Measurements from ENCODE around the gene SRRM1. TPM values are rescaled to one million over a fixed set of nuclear protein-coding genes. Genes with fewer than 3 reads are reported as not detected.

The SRRM1 gene
- total RNA-seq, 4 donors from 2014 or later, result 28.5 to 59.8 (median 40.2) TPM

DNA sequence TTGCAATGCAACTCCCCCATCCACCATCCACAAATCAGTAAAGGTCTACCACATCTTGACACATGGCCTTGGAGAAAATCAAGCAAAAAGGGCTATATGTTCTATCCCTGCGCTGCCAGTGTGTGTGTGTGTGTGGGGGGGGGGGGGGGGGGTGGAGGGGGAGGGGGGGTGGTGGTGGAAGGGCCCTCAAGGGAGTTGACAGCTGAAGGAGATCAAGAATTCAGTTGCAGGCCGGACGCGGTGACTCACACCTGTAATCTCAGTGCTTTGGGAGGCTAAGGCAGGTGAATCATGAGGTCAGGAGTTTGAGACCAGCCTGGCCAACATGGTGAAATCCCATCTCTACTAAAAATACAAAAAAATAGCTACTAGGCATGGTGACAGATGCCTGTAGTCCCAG, 64.6 kb downstream of the SRRM1 start:
- no peaks in the 10 kb centered on the region for H3K9me3 ChIP-seq
- H3K27ac ChIP-seq, result no peak overlapping the region
- ATAC-seq (no peak), DNase-seq (no peak)
- H3K27me3 ChIP-seq, result no peaks in the 10 kb centered on the region
- intact Hi-C loops (cut with DNase I; ENCODE audit: low total_unique reads) (no loop called here), in situ Hi-C loops (cut with MboI; ENCODE audit: low sequenced_read_pairs in 4 of 4) (no loop called here)
- H3K36me3 ChIP-seq, result no peaks in the 10 kb centered on the region
- TF ChIP-seq, protein P1, sequence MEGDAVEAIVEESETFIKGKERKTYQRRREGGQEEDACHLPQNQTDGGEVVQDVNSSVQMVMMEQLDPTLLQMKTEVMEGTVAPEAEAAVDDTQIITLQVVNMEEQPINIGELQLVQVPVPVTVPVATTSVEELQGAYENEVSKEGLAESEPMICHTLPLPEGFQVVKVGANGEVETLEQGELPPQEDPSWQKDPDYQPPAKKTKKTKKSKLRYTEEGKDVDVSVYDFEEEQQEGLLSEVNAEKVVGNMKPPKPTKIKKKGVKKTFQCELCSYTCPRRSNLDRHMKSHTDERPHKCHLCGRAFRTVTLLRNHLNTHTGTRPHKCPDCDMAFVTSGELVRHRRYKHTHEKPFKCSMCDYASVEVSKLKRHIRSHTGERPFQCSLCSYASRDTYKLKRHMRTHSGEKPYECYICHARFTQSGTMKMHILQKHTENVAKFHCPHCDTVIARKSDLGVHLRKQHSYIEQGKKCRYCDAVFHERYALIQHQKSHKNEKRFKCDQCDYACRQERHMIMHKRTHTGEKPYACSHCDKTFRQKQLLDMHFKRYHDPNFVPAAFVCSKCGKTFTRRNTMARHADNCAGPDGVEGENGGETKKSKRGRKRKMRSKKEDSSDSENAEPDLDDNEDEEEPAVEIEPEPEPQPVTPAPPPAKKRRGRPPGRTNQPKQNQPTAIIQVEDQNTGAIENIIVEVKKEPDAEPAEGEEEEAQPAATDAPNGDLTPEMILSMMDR (IDR thresholded peaks at IDR 0.05 in 4 of 5, conservative IDR thresholded peaks at IDR 0.05 in 1 of 5), result no peak
- no peak for TF ChIP-seq POLR2A (IDR thresholded peaks at IDR 0.05)
- H3K4me1 ChIP-seq, result no peaks in the 10 kb centered on the region
- H3K4me3 ChIP-seq, result no peak overlapping the region

DNA sequence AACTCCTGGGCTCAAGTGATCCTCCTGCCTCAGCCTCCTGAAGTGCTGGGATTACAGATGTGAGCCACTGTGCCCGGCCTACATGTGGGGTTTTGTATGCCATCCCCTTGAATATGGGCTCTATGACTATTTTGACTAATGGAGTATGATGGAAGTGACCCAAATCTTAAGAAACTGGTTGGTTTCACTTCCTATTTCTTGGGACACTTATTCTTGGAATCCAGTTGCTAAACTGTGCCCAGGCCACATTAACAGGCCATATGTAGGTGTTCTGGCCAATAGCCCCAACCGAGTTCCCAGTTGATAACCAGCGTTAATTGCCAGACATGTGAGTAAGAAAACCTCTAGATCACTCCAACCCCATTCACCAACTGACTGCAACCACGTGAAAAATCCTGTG, 65.8 kb downstream of the SRRM1 start:
- no peaks in the 10 kb centered on the region for H3K4me1 ChIP-seq
- no peak overlapping the region for H3K4me3 ChIP-seq
- intact Hi-C loops (cut with DNase I; ENCODE audit: low total_unique reads) (no loop called here), in situ Hi-C loops (cut with MboI; ENCODE audit: low sequenced_read_pairs in 4 of 4) (no loop called here)
- DNase-seq, result no peak
- TF ChIP-seq, protein P1 (IDR thresholded peaks at IDR 0.05 in 4 of 5, conservative IDR thresholded peaks at IDR 0.05 in 1 of 5), result no peak
- no peak for TF ChIP-seq POLR2A (IDR thresholded peaks at IDR 0.05)
- H3K36me3 ChIP-seq, result no peaks in the 10 kb centered on the region
- no peaks in the 10 kb centered on the region for H3K9me3 ChIP-seq
- ATAC-seq, result no peak
- H3K27me3 ChIP-seq, result no peaks in the 10 kb centered on the region
- H3K27ac ChIP-seq, result no peak overlapping the region

DNA sequence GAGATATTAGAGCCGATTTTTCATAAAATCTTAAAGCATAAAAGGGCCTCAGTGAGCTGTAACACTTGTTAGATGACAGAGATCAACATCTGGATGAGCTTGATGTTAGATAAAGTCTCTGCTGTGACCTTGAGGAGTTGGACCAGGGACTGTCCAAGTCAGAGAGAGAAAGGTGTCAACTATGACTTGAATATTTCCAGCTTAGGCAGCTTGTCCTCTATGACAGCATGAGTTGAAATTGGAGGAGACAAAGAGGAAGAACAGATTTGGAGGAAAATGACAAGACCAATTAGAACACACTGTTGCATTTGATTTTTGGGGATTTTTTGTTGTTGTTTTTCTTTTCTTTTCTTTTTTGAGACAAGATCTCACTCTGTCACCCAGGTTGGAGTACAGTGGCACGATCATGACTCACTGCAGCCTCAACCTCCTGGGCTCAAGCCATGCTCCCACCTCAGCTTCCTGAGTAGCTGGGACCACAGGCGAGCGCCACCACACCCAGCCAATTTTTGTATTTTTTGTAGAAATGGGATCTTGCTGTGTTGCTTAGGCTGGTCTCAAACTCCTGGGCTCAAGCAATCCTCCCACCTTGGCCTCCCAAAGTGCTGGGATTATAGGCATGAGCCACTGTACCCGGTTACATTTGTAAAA, 66.8 kb downstream of the SRRM1 start:
- ATAC-seq (no peak), DNase-seq (no peak)
- Histone ChIP-seq H3K36me3 (no peaks in the 10 kb centered on the region), H3K4me3 (no peak overlapping the region), H3K9me3 (no peaks in the 10 kb centered on the region), H3K27me3 (no peaks in the 10 kb centered on the region), H3K27ac (no peak overlapping the region), H3K4me1 (no peaks in the 10 kb centered on the region)
- intact Hi-C loops (cut with DNase I; ENCODE audit: low total_unique reads), result no loop called here
- TF ChIP-seq, protein P1 (IDR thresholded peaks at IDR 0.05 in 4 of 5, conservative IDR thresholded peaks at IDR 0.05 in 1 of 5), result no peak
- no peak for TF ChIP-seq POLR2A (IDR thresholded peaks at IDR 0.05)
- in situ Hi-C loops (cut with MboI; ENCODE audit: low sequenced_read_pairs in 4 of 4), result no loop called here

DNA sequence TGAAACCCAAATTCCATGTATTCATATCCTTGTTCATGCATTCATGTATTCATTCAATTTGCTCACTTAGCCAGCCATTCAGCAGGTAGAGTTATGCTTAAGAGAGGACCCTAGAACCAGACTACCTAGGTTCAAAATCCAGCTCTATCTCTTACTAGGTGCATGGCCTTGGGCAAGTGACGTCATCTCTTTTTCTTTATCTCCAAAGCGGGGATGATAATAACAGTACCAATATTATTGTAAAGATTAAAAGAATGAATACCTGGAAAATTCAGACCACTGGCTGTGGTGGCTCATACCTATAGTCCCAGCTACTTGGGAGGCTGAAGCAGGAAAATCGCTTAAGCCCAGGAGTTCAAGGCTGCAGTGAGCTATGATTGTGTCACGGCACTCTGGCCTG, 68.2 kb downstream of the SRRM1 start:
- Histone ChIP-seq H3K9me3 (no peaks in the 10 kb centered on the region), H3K27me3 (no peaks in the 10 kb centered on the region), H3K36me3 (no peaks in the 10 kb centered on the region), H3K27ac (no peak overlapping the region), H3K4me3 (no peak overlapping the region), H3K4me1 (no peaks in the 10 kb centered on the region)
- in situ Hi-C loops (cut with MboI; ENCODE audit: low sequenced_read_pairs in 4 of 4), result no loop called here
- DNase-seq (no peak), ATAC-seq (no peak)
- intact Hi-C loops (cut with DNase I; ENCODE audit: low total_unique reads), result no loop called here
- TF ChIP-seq, protein P1 (IDR thresholded peaks at IDR 0.05 in 4 of 5, conservative IDR thresholded peaks at IDR 0.05 in 1 of 5), result no peak
- no peak for TF ChIP-seq POLR2A (IDR thresholded peaks at IDR 0.05)

DNA sequence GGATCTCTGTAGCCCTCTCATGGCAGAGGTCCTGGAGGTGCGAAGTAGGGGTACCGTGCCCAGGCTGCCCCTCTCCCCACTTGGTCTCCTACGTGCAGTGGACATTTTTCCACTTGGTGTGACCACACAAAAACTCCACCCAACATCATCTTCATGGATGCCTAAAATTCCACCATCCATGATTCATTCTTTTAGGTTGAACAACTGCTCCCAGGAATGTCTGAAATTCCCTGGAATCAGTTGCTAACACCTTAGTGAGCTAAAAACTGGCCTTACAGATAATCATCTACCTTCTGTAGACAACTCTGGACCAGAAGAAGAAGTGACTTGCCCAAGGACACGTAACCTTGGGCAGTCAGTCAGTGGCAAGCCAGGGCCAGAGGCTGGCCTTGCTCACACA, 70.1 kb downstream of the SRRM1 start:
- TF ChIP-seq POLR2A (IDR thresholded peaks at IDR 0.05), result no peak
- TF ChIP-seq, protein P1 (IDR thresholded peaks at IDR 0.05 in 4 of 5, conservative IDR thresholded peaks at IDR 0.05 in 1 of 5), result no peak
- no peak for DNase-seq
- Histone ChIP-seq H3K27me3 (no peaks in the 10 kb centered on the region), H3K4me3 (no peak overlapping the region), H3K36me3 (no peaks in the 10 kb centered on the region), H3K27ac (no peak overlapping the region), H3K9me3 (no peaks in the 10 kb centered on the region), H3K4me1 (no peaks in the 10 kb centered on the region)
- in situ Hi-C loops (cut with MboI; ENCODE audit: low sequenced_read_pairs in 4 of 4), result no loop called here
- intact Hi-C loops (cut with DNase I; ENCODE audit: low total_unique reads), result no loop called here
- ATAC-seq, result no peak
